GM12878 (cell line): ENCODE data around the gene SRSF1. TPM values are rescaled to one million over a fixed set of nuclear protein-coding genes. Genes with fewer than 3 reads are reported as not detected.

Experiments used
- ATAC-seq: fragments of 200-7000 bp; cut with Tn5 transposase; 3 replicates; pipeline ENCODE4 v1.9.1; 2020; ENCODE audit warnings: mild to moderate bottlenecking, moderate library complexity
- BruUV-seq: library from RNA; stranded (reverse); fragments of 400-500 nt; replicated peaks from 2 replicates; lab custom pipeline; 2021; lab: Mats Ljungman, UMichigan
- CTCF ChIA-PET: fragments of 300-600 bp; sonication (Branson Sonifier 250); formaldehyde crosslinking; extraction: SDS; loops from one replicate; lab custom pipeline; 2021; ENCODE audit warnings: inconsistent platforms; lab: Yijun Ruan, JAX
- POLR2A ChIA-PET: fragments of 350-600 bp; formaldehyde crosslinking; extraction: SDS; loops from one replicate; lab custom pipeline; 2021; ENCODE audit warnings: inconsistent platforms; lab: Charles Lee
- RAD21 ChIA-PET: fragments of 300-600 bp; sonication (Branson Sonifier 250); formaldehyde crosslinking; loops from one replicate; lab custom pipeline; 2023; ENCODE audit warnings: antibody characterized with exemption; ENCODE audit not compliant: unreplicated experiment; lab: Charles Lee
- SMC1A ChIA-PET: fragments of 300-600 bp; sonication (Branson Sonifier 250); formaldehyde crosslinking; loops from one replicate; lab custom pipeline; 2023; ENCODE audit not compliant: unreplicated experiment, uncharacterized antibody; lab: Charles Lee
- DNase-seq: peaks from one replicate; pipeline ENCODE4 v3.0.0-alpha.2; 2011; ENCODE audit warnings: low read depth, low spot score
- FAIRE-seq: peaks from 3 replicates; lab custom pipeline; 2011; peaks lifted over from hg19 to GRCh38; lab: Jason Lieb, UNC
- H2AFZ ChIP-seq: 2 replicates; pipeline ENCODE4 v1.6.0; 2011; ENCODE audit warnings: low read depth, low read length, control low read depth; ENCODE audit not compliant: control insufficient read depth
- H3K27ac ChIP-seq: 2 replicates; pipeline ENCODE4 v1.5.1; 2011; ENCODE audit warnings: control low read depth; ENCODE audit not compliant: control insufficient read depth, insufficient read depth
- H3K27me3 ChIP-seq, 2 experiments: replicated peaks in 1 of 2; 2 replicates each; pipeline versions ENCODE4 v1.6.0 to v1.6.1; 2011; ENCODE audit warnings: low read length in 1 of 2; ENCODE audit not compliant: control insufficient read depth in 2 of 2, insufficient read depth in 2 of 2
- H3K36me3 ChIP-seq, 2 experiments: 2 replicates each; pipeline ENCODE4 v1.5.1; 2011; ENCODE audit warnings: low read length in 1 of 2; ENCODE audit not compliant: control insufficient read depth in 2 of 2, insufficient read depth in 2 of 2
- H3K4me1 ChIP-seq: 2 replicates; pipeline ENCODE4 v1.6.1; 2011; ENCODE audit warnings: mild to moderate bottlenecking, low read length, moderate library complexity, mixed read lengths; ENCODE audit not compliant: control insufficient read depth, insufficient read depth
- H3K4me2 ChIP-seq: 2 replicates; pipeline ENCODE4 v1.6.0; 2011; ENCODE audit warnings: control low read depth; ENCODE audit not compliant: control insufficient read depth, insufficient read depth
- H3K4me3 ChIP-seq: fragments of 200-600 bp; sonication (generic); 2 replicates; pipeline ENCODE4 v1.5.1; 2016
- H3K79me2 ChIP-seq: 2 replicates; pipeline ENCODE4 v1.6.0; 2011; ENCODE audit warnings: low read length; ENCODE audit not compliant: control insufficient read depth, insufficient read depth
- H3K9ac ChIP-seq: 2 replicates; pipeline ENCODE4 v1.8.0; 2011; ENCODE audit warnings: low read length, control low read depth, mixed read lengths; ENCODE audit not compliant: control insufficient read depth, insufficient read depth
- H3K9me3 ChIP-seq: replicated peaks from 3 replicates; pipeline ENCODE4 v1.5.1; 2011; ENCODE audit warnings: mild to moderate bottlenecking, low read length; ENCODE audit not compliant: control insufficient read depth, insufficient read depth
- H4K20me1 ChIP-seq: 2 replicates; pipeline ENCODE4 v1.6.0; 2011; ENCODE audit not compliant: control insufficient read depth, insufficient read depth
- MTA3 ChIP-seq: IDR thresholded peaks from 2 replicates; pipeline ENCODE4 v1.6.1; 2012; ENCODE audit warnings: low read length, inconsistent platforms, borderline replicate concordance
- WGBS: methylation state at CpG from one replicate; pipeline ENCODE4 v1.1.6; 2016; ENCODE audit warnings: low lambda C conversion rate; ENCODE audit not compliant: insufficient replicate concordance, insufficient coverage; ENCODE audit errors: missing lambda C conversion rate; 5-methylcytosine and 5-hydroxymethylcytosine counted together
- in situ Hi-C: fragments of 300-500 bp; cut with MboI; formaldehyde crosslinking; loops from 9 replicates; pipeline ENCODE4 v1.14.3; 2018; ENCODE audit warnings: mixed read lengths
- intact Hi-C: fragments of 100-400 bp; cut with micrococcal nuclease; formaldehyde crosslinking; loops from one replicate; pipeline ENCODE4 v1.14.2; 2022; ENCODE audit not compliant: unreplicated experiment
- polyA plus RNA-seq, 11 experiments: library from polyadenylated mRNA; depleted of rRNA in 4 of 11; unstranded in 6 of 11; stranded (reverse) in 5 of 11; fragments of >200 nt; fragmentation: Nextera tagmentation in 4 of 11; fragmentation: Illumina TruSeq in 1 of 11; extraction: Ambion mirVana in 4 of 11; extraction: Trizol in 1 of 11; gene quantifications; 1 replicate in 1 of 11; 2 replicates in 10 of 11; pipeline versions ENCODE4 v1.2.1 to v1.2.3, GENCODE V29; 2011 to 2016; ENCODE audit warnings: inconsistent platforms in 2 of 11, missing spikeins in 2 of 11, low read depth in 1 of 11
- total RNA-seq, 4 experiments: library from RNA; depleted of rRNA in 3 of 4; stranded (reverse); fragments of >200 nt in 3 of 4; fragmentation: Illumina TruSeq in 1 of 4; extraction: Trizol in 1 of 4; gene quantifications; 2 replicates each; pipeline versions ENCODE4 v1.2.1 to v1.2.3, GENCODE V29; 2013 to 2021
- TF ChIP-seq, protein P1 (sequence below): fragments of 450-650 bp; IDR thresholded peaks from 2 replicates; pipeline ENCODE4 v1.6.1; 2017; ENCODE audit warnings: borderline replicate concordance
- TF ChIP-seq, protein P2 (sequence below): IDR thresholded peaks from 2 replicates; pipeline ENCODE4 v1.6.1; 2012; ENCODE audit warnings: low read length, inconsistent platforms

The SRSF1 gene
- total and polyA plus RNA-seq, 10 of the 15 experiments (the other 5 are each of a cell fraction or from before 2014, with no cell fraction given) = 101 to 474 (median 404) TPM

DNA sequence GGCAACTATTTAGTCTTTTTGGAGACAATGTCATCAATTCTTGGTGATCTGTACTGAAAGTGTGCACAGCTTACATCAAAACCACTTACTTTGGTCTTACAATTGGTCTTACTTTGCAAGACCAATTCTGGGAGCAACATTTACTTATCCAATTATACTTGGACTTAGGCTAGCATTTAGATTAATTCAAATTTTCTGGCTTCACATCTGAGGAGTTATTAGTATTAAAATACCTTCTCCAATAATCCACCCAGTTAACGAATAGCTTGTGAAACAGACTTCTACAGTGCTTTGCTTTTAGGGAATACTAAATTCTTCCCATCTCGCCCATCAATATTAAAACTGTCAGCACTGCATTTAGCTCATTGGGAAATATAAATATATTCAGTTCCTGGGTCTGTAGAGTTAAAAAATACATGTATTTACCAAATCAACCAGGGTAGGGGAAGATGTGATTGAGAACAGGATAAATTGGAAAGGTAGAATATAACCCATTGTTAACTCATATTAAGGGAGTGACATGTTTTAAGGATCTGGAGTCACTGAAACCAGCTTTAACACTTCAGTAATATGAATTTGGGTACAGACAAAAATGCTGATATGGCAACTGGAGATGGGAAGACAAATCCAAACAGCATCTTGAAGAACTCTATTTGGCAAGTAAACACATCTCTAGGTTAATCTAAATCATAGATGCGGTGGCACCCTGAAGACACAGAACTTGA lies 9.8 kb downstream of the SRSF1 start:
- H3K79me2 ChIP-seq = peaks cover 12% of the 10 kb centered on the region
- no peak overlapping the region for H3K4me3 ChIP-seq
- H3K36me3 ChIP-seq = peaks cover 0 to 21% of the 10 kb centered on the region in 2 experiments; a peak in 3 of 4 replicates
- no peak overlapping the region for H3K9ac ChIP-seq
- no peak overlapping the region for H2AFZ ChIP-seq
- SMC1A ChIA-PET = interaction anchor here (0.7 to 12.0 kb wide), 14 partner anchors 9 to 148 kb away, joined by 3 to 341 read pairs (median 12); partner anchors contain the start of genes CUEDC1, MRPS23 and SRSF1
- DNase-seq = no peak
- no peak for ATAC-seq
- H3K4me1 ChIP-seq = peaks cover 22% of the 10 kb centered on the region
- CTCF ChIA-PET = interaction anchor here (1.3 to 19.6 kb wide), 15 partner anchors 8 to 164 kb away, joined by 3 to 708 read pairs (median 21); partner anchors contain the start of genes MRPS23, SRSF1 and VEZF1
- 96% methylated on average over 3 of the region's 3 CpGs for WGBS
- TF ChIP-seq, protein P1, sequence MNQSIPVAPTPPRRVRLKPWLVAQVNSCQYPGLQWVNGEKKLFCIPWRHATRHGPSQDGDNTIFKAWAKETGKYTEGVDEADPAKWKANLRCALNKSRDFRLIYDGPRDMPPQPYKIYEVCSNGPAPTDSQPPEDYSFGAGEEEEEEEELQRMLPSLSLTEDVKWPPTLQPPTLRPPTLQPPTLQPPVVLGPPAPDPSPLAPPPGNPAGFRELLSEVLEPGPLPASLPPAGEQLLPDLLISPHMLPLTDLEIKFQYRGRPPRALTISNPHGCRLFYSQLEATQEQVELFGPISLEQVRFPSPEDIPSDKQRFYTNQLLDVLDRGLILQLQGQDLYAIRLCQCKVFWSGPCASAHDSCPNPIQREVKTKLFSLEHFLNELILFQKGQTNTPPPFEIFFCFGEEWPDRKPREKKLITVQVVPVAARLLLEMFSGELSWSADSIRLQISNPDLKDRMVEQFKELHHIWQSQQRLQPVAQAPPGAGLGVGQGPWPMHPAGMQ = no peak
- peak; percentile 4; the same call in 1 of the 2 replicates for TF ChIP-seq MTA3
- TF ChIP-seq, protein P2, sequence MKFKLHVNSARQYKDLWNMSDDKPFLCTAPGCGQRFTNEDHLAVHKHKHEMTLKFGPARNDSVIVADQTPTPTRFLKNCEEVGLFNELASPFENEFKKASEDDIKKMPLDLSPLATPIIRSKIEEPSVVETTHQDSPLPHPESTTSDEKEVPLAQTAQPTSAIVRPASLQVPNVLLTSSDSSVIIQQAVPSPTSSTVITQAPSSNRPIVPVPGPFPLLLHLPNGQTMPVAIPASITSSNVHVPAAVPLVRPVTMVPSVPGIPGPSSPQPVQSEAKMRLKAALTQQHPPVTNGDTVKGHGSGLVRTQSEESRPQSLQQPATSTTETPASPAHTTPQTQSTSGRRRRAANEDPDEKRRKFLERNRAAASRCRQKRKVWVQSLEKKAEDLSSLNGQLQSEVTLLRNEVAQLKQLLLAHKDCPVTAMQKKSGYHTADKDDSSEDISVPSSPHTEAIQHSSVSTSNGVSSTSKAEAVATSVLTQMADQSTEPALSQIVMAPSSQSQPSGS = peak; percentile 37; the same call in 1 of the 2 replicates
- H3K4me2 ChIP-seq = no peak overlapping the region
- H3K9me3 ChIP-seq = no peaks in the 10 kb centered on the region
- H3K27me3 ChIP-seq = no peaks in the 10 kb centered on the region
- no peak for FAIRE-seq
- POLR2A ChIA-PET = interaction anchor here (0.6 to 2.2 kb wide), 8 partner anchors 10 to 138 kb away, joined by 3 to 9 read pairs (median 3); partner anchors contain the start of gene SRSF1
- RAD21 ChIA-PET = interaction anchor here (1.1 to 12.2 kb wide), 13 partner anchors 9 to 139 kb away, joined by 3 to 239 read pairs (median 8); partner anchors contain the start of genes SRSF1 and VEZF1
- BruUV-seq = no TSS peak
- H3K27ac ChIP-seq = no peak overlapping the region
- in situ Hi-C loops = loop anchor here (5.0 to 10.0 kb wide), 2 partner anchors 102 to 145 kb away; partner anchors contain the start of gene MRPS23
- H4K20me1 ChIP-seq = no peaks in the 10 kb centered on the region
- intact Hi-C loops = no loop called here
